Panc1 (cell line): ENCODE results near the gene SRXN1. TPM values are rescaled to one million over a fixed set of nuclear protein-coding genes. Genes with fewer than 3 reads are reported as not detected.

ENCODE experiments used
- ATAC-seq: fragments of 200-7000 bp; cut with Tn5 transposase; 2 replicates; pipeline ENCODE4 v1.9.1; 2020; ENCODE audit warnings: mild to moderate bottlenecking, moderate library complexity
- BruUV-seq: library from RNA; stranded (reverse); fragments of 400-500 nt; replicated peaks from 2 replicates; lab custom pipeline; 2021; lab: Mats Ljungman, UMichigan
- CTCF ChIA-PET: fragments of 300-600 bp; sonication (Branson Sonifier 250); formaldehyde crosslinking; loops from one replicate; lab custom pipeline; 2022; ENCODE audit warnings: antibody characterized with exemption; lab: Charles Lee
- POLR2A ChIA-PET: fragments of 300-600 bp; sonication (Branson Sonifier 250); formaldehyde crosslinking; loops from one replicate; lab custom pipeline; 2022; ENCODE audit warnings: antibody characterized with exemption; lab: Charles Lee
- DNase-seq: peaks from one replicate; pipeline ENCODE4 v3.0.0-alpha.2; 2010; ENCODE audit warnings: low read depth, low spot score
- H3K27ac ChIP-seq: 2 replicates; pipeline ENCODE4 v1.5.1; 2011; ENCODE audit warnings: mild to moderate bottlenecking, low read length, inconsistent platforms
- H3K27me3 ChIP-seq: fragments of 200-500 bp; sonication (Bioruptor generic); 2 replicates; pipeline ENCODE4 v1.6.0; 2014; ENCODE audit warnings: low read length, inconsistent platforms; ENCODE audit not compliant: control insufficient read depth, insufficient read depth
- H3K36me3 ChIP-seq: fragments of 200-500 bp; sonication (Bioruptor generic); 2 replicates; pipeline ENCODE4 v1.5.1; 2014; ENCODE audit warnings: inconsistent platforms, mild to moderate bottlenecking, low read length, moderate library complexity; ENCODE audit not compliant: control insufficient read depth, insufficient read depth
- H3K4me1 ChIP-seq: 2 replicates; pipeline ENCODE4 v1.5.1; 2011; ENCODE audit warnings: inconsistent platforms, mild to moderate bottlenecking, low read length, moderate library complexity; ENCODE audit not compliant: control insufficient read depth, insufficient read depth
- H3K4me3 ChIP-seq, 2 experiments: 2 replicates each; pipeline ENCODE4 v1.5.1; 2011 to 2012; ENCODE audit warnings: low read depth in 2 of 2, low read length in 2 of 2, mild to moderate bottlenecking in 2 of 2, inconsistent platforms in 1 of 2, moderate library complexity in 1 of 2
- H3K9me3 ChIP-seq: fragments of 200-500 bp; sonication (Bioruptor generic); 2 replicates; pipeline ENCODE4 v1.5.1; 2014; ENCODE audit warnings: low read depth, mild to moderate bottlenecking, inconsistent platforms, low read length, moderate library complexity; ENCODE audit not compliant: control insufficient read depth, insufficient read depth
- POLR2AphosphoS5 ChIP-seq: IDR thresholded peaks from 2 replicates; pipeline ENCODE4 v1.6.1; 2012; ENCODE audit warnings: mild to moderate bottlenecking, low read depth, low read length, moderate library complexity
- SIN3A ChIP-seq: IDR thresholded peaks from 2 replicates; pipeline ENCODE4 v1.6.1; 2012; ENCODE audit warnings: low read depth, mild to moderate bottlenecking, low read length, moderate library complexity, borderline replicate concordance; ENCODE audit not compliant: insufficient read depth
- TCF7L2 ChIP-seq: IDR thresholded peaks from 2 replicates; pipeline ENCODE4 v1.6.1; 2011; ENCODE audit warnings: mild to moderate bottlenecking, low read depth, low read length, inconsistent platforms
- in situ Hi-C: cut with HindIII; loops from 2 replicates; pipeline ENCODE4 v1.10.0; 2016; ENCODE audit warnings: low sequenced_read_pairs, low pct_unique_long_range_greater_than_20kb
- intact Hi-C: fragments of 100-400 bp; cut with micrococcal nuclease; formaldehyde crosslinking; loops from one replicate; pipeline ENCODE4 v1.10.0; 2022; ENCODE audit not compliant: unreplicated experiment
- total RNA-seq: library from RNA; stranded (reverse); gene quantifications from one replicate; pipeline ENCODE4 v1.2.1, GENCODE V29; 2021; ENCODE audit not compliant: unreplicated experiment
- TF ChIP-seq, protein P1 (sequence below): fragments of 450-650 bp; IDR thresholded peaks from 2 replicates; pipeline ENCODE4 v1.5.1; 2017; ENCODE audit warnings: mild to moderate bottlenecking
- TF ChIP-seq, protein P2 (sequence below), 2 experiments: IDR thresholded peaks; 2 replicates each; pipeline ENCODE4 v1.6.1; 2011 to 2012; ENCODE audit warnings: low read depth in 2 of 2, control low read depth in 1 of 2, low read length in 1 of 2, mild to moderate bottlenecking in 1 of 2, moderate library complexity in 1 of 2; ENCODE audit not compliant: insufficient read depth in 1 of 2

The SRXN1 gene
- total RNA-seq, 1 experiment from 2014 or later, result 34.5 TPM

GRCh38 chr20:631101-631500 lies 21.9 kb downstream of the SRXN1 start:
- in situ Hi-C loops, result no loop called here
- Histone ChIP-seq H3K4me3 (no peak overlapping the region), H3K9me3 (no peaks in the 10 kb centered on the region), H3K27ac (no peak overlapping the region), H3K36me3 (no peaks in the 10 kb centered on the region), H3K27me3 (peaks cover 5% of the 10 kb centered on the region; the same call in 1 of the 2 replicates), H3K4me1 (no peaks in the 10 kb centered on the region)
- POLR2A ChIA-PET, result no interaction called here
- TF ChIP-seq, protein P1, sequence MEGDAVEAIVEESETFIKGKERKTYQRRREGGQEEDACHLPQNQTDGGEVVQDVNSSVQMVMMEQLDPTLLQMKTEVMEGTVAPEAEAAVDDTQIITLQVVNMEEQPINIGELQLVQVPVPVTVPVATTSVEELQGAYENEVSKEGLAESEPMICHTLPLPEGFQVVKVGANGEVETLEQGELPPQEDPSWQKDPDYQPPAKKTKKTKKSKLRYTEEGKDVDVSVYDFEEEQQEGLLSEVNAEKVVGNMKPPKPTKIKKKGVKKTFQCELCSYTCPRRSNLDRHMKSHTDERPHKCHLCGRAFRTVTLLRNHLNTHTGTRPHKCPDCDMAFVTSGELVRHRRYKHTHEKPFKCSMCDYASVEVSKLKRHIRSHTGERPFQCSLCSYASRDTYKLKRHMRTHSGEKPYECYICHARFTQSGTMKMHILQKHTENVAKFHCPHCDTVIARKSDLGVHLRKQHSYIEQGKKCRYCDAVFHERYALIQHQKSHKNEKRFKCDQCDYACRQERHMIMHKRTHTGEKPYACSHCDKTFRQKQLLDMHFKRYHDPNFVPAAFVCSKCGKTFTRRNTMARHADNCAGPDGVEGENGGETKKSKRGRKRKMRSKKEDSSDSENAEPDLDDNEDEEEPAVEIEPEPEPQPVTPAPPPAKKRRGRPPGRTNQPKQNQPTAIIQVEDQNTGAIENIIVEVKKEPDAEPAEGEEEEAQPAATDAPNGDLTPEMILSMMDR, result no peak
- TF ChIP-seq TCF7L2 (no peak), POLR2AphosphoS5 (no peak), SIN3A (no peak)
- TF ChIP-seq, protein P2, sequence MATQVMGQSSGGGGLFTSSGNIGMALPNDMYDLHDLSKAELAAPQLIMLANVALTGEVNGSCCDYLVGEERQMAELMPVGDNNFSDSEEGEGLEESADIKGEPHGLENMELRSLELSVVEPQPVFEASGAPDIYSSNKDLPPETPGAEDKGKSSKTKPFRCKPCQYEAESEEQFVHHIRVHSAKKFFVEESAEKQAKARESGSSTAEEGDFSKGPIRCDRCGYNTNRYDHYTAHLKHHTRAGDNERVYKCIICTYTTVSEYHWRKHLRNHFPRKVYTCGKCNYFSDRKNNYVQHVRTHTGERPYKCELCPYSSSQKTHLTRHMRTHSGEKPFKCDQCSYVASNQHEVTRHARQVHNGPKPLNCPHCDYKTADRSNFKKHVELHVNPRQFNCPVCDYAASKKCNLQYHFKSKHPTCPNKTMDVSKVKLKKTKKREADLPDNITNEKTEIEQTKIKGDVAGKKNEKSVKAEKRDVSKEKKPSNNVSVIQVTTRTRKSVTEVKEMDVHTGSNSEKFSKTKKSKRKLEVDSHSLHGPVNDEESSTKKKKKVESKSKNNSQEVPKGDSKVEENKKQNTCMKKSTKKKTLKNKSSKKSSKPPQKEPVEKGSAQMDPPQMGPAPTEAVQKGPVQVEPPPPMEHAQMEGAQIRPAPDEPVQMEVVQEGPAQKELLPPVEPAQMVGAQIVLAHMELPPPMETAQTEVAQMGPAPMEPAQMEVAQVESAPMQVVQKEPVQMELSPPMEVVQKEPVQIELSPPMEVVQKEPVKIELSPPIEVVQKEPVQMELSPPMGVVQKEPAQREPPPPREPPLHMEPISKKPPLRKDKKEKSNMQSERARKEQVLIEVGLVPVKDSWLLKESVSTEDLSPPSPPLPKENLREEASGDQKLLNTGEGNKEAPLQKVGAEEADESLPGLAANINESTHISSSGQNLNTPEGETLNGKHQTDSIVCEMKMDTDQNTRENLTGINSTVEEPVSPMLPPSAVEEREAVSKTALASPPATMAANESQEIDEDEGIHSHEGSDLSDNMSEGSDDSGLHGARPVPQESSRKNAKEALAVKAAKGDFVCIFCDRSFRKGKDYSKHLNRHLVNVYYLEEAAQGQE (IDR thresholded peaks at IDR 0.05; ENCODE audit: insufficient read depth in 1 of 2, low read depth in 2 of 2, low read length in 1 of 2), result no peak
- CTCF ChIA-PET, result no interaction called here
- no peak for ATAC-seq
- no TSS peak for BruUV-seq
- intact Hi-C loops, result no loop called here
- DNase-seq, result no peak

DNA sequence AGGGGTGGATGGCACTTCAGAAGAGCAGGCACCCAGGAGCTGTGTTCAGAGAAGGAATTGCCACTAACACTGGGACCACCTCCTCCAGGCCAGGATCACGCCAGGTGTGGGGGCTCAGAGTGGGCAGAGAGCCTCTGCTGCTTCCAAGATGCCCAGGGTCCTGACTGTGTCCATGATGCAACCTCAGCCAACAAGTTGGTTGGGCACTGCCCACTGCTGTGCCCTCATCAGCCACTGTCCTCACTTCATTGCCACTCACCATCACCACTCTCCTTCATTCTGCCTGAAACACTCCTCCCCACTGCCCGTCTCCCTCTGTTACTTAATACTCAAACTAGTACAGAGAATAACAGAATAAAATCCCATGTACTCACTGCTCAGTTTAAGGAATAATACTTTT lies 26.4 kb downstream of the SRXN1 start:
- intact Hi-C loops, result no loop called here

More for the DNA sequence above, 26.4 kb downstream of the SRXN1 start:
- Histone ChIP-seq H3K27me3 (peaks cover 9% of the 10 kb centered on the region; the same call in 1 of the 2 replicates), H3K36me3 (no peaks in the 10 kb centered on the region), H3K4me3 (no peak overlapping the region), H3K9me3 (no peaks in the 10 kb centered on the region), H3K27ac (no peak overlapping the region), H3K4me1 (no peaks in the 10 kb centered on the region)
- ATAC-seq, result no peak
- CTCF ChIA-PET, result interaction anchor here (0.5 kb wide), 1 partner anchor 25 kb away, joined by 3 read pairs; no protein-coding TSS in a partner anchor
- TF ChIP-seq SIN3A (no peak), POLR2AphosphoS5 (no peak), TCF7L2 (no peak)
- TF ChIP-seq, protein P2 (IDR thresholded peaks at IDR 0.05; ENCODE audit: insufficient read depth in 1 of 2, low read depth in 2 of 2, low read length in 1 of 2), result no peak
- TF ChIP-seq, protein P1, result no peak
- POLR2A ChIA-PET, result no interaction called here
- DNase-seq, result no peak
- BruUV-seq, result no TSS peak
- in situ Hi-C loops, result no loop called here
